K562 (cell line): ENCODE results near the gene GPAT3. TPM values are rescaled to one million over a fixed set of nuclear protein-coding genes. Genes with fewer than 3 reads are reported as not detected.

Experiments used
- ATAC-seq: fragments of 200-7000 bp; cut with Tn5 transposase; 3 replicates; pipeline ENCODE4 v1.9.1; 2020; ENCODE audit warnings: moderate library complexity
- BruUV-seq: library from RNA; stranded (reverse); fragments of 400-500 nt; replicated peaks from 2 replicates; lab custom pipeline; 2021; lab: Mats Ljungman, UMichigan
- CTCF ChIA-PET: fragments of 300-600 bp; formaldehyde crosslinking; extraction: SDS; loops from one replicate; lab custom pipeline; 2021; ENCODE audit warnings: low intra/inter-chr PET ratio; lab: Yijun Ruan, JAX
- POLR2A ChIA-PET: fragments of 300-600, 350-650 bp; sonication (Branson Sonifier 250); formaldehyde crosslinking; extraction: SDS; loops from one replicate; lab custom pipeline; 2021; ENCODE audit warnings: antibody characterized with exemption, inconsistent platforms; lab: Yijun Ruan, JAX
- DNase-seq, 4 experiments: peaks; one replicate each; pipeline versions ENCODE4 v3.0.0 to v3.0.0-alpha.2; 2011 to 2018; ENCODE audit warnings: low spot score in 3 of 4, mixed read lengths in 3 of 4; ENCODE audit errors: extremely low read depth in 1 of 4
- FAIRE-seq: peaks from 2 replicates; lab custom pipeline; 2011; peaks lifted over from hg19 to GRCh38; lab: Jason Lieb, UNC
- H2AFZ ChIP-seq: 2 replicates; pipeline ENCODE4 v1.6.0; 2011; ENCODE audit warnings: low read depth, low read length, control low read depth, inconsistent platforms
- H3K27ac ChIP-seq: fragments of 200-600 bp; 3 replicates; pipeline ENCODE4 v1.8.0; 2011; ENCODE audit warnings: low read depth, mild to moderate bottlenecking, control low read depth, inconsistent platforms, low read length, moderate library complexity, mixed read lengths; ENCODE audit errors: extremely low read depth
- H3K27me3 ChIP-seq, 2 experiments: fragments of 300-600 bp in 1 of 2; 2 replicates in 1 of 2; 3 replicates in 1 of 2; pipeline versions ENCODE4 v1.6.0 to v1.8.0; 2011; ENCODE audit warnings: inconsistent platforms in 2 of 2, low read length in 2 of 2, mild to moderate bottlenecking in 1 of 2, mixed read lengths in 1 of 2, moderate library complexity in 1 of 2; ENCODE audit not compliant: control insufficient read depth in 2 of 2, insufficient read depth in 2 of 2
- H3K36me3 ChIP-seq: fragments of 300-600 bp; 3 replicates; pipeline ENCODE4 v1.8.0; 2011; ENCODE audit warnings: mild to moderate bottlenecking, low read length, inconsistent platforms; ENCODE audit not compliant: control insufficient read depth, insufficient read depth
- H3K4me1 ChIP-seq, 2 experiments: fragments of 200-600 bp in 1 of 2; replicated peaks in 1 of 2; 2 replicates in 1 of 2; 3 replicates in 1 of 2; pipeline versions ENCODE4 v1.5.1 to v1.8.0; 2011; ENCODE audit warnings: inconsistent platforms in 2 of 2, low read length in 2 of 2, mild to moderate bottlenecking in 1 of 2, mixed read lengths in 1 of 2, moderate library complexity in 1 of 2; ENCODE audit not compliant: control insufficient read depth in 2 of 2, insufficient read depth in 2 of 2
- H3K4me2 ChIP-seq: 2 replicates; pipeline ENCODE4 v1.6.1; 2011; ENCODE audit warnings: low read length, control low read depth, inconsistent platforms, mixed read lengths; ENCODE audit not compliant: insufficient read depth
- H3K4me3 ChIP-seq: fragments of 200-600 bp; sonication (generic), shearing (Covaris generic); 2 replicates; pipeline ENCODE4 v1.5.1; 2016; ENCODE audit warnings: control low read depth, inconsistent platforms
- H3K79me2 ChIP-seq: fragments of 200-600 bp; 3 replicates; pipeline ENCODE4 v1.8.0; 2011; ENCODE audit warnings: low read length, inconsistent platforms; ENCODE audit not compliant: control insufficient read depth, insufficient read depth
- H3K9ac ChIP-seq, 2 experiments: 2 replicates each; pipeline versions ENCODE4 v1.6.0 to v1.6.1; 2011; ENCODE audit warnings: low read depth in 2 of 2, low read length in 2 of 2, control low read depth in 1 of 2, inconsistent platforms in 1 of 2, mild to moderate bottlenecking in 1 of 2, mixed read lengths in 1 of 2; ENCODE audit not compliant: insufficient read depth in 1 of 2
- H3K9me1 ChIP-seq: one replicate; pipeline ENCODE4 v1.6.0; 2011; ENCODE audit warnings: inconsistent platforms, mild to moderate bottlenecking, low read length, moderate library complexity; ENCODE audit not compliant: control insufficient read depth, insufficient read depth
- H3K9me3 ChIP-seq: replicated peaks from 2 replicates; pipeline ENCODE4 v1.5.1; 2011; ENCODE audit warnings: low read depth, low read length, inconsistent platforms; ENCODE audit not compliant: control insufficient read depth, insufficient read depth
- H4K20me1 ChIP-seq: replicated peaks from 2 replicates; pipeline ENCODE4 v1.6.1; 2011; ENCODE audit warnings: low read length, inconsistent platforms, mixed read lengths; ENCODE audit not compliant: control insufficient read depth, insufficient read depth
- ARNT ChIP-seq, 2 experiments: fragments of 450-650 bp; IDR thresholded peaks; 2 replicates each; pipeline ENCODE4 v1.6.1; 2016; ENCODE audit warnings: mild to moderate bottlenecking in 1 of 2
- DPF2 ChIP-seq: fragments of 450-650 bp; IDR thresholded peaks from 2 replicates; pipeline ENCODE4 v1.6.1; 2016
- FIP1L1 ChIP-seq: fragments of 200-400 bp; formaldehyde crosslinking; IDR thresholded peaks from 2 replicates; pipeline ENCODE4 v1.6.1; 2018; ENCODE audit warnings: mild to moderate bottlenecking, low read depth, low read length; ENCODE audit not compliant: poor library complexity, severe bottlenecking
- HES1 ChIP-seq: fragments of 450-650 bp; IDR thresholded peaks from 2 replicates; pipeline ENCODE4 v1.6.1; 2016; ENCODE audit warnings: low read depth, mild to moderate bottlenecking, moderate library complexity
- MGA ChIP-seq: fragments of 450-650 bp; IDR thresholded peaks from 2 replicates; pipeline ENCODE4 v1.6.1; 2016; ENCODE audit warnings: mild to moderate bottlenecking, moderate library complexity
- POLR2AphosphoS2 ChIP-seq: IDR thresholded peaks from 2 replicates; pipeline ENCODE4 v1.6.1; 2012; ENCODE audit warnings: low read length, improper control_type of control experiment
- ZBTB8A ChIP-seq: fragments of 450-650 bp; IDR thresholded peaks from 2 replicates; pipeline ENCODE4 v1.6.1; 2018; ENCODE audit warnings: mild to moderate bottlenecking, moderate library complexity; ENCODE audit not compliant: partially characterized antibody
- ZNF12 ChIP-seq: sonication (generic); formaldehyde crosslinking; IDR thresholded peaks from 2 replicates; pipeline ENCODE4 v1.4.0; 2020; ENCODE audit warnings: mild to moderate bottlenecking, missing genetic modification reagents
- ZNF175 ChIP-seq: fragments of 200-800 bp; sonication (Bioruptor generic); IDR thresholded peaks from 2 replicates; pipeline ENCODE4 v1.6.1; 2016; ENCODE audit warnings: low read depth, mild to moderate bottlenecking, missing genetic modification characterization, missing compliant biosample characterization
- ZNF347 ChIP-seq: fragments of 450-650 bp; formaldehyde crosslinking; IDR thresholded peaks from 2 replicates; pipeline ENCODE4 v1.4.0; 2020; ENCODE audit warnings: low read depth, mild to moderate bottlenecking, moderate library complexity
- ZNF668 ChIP-seq: fragments of 250-450 bp; sonication (Bioruptor Pico); IDR thresholded peaks from 2 replicates; pipeline ENCODE4 v1.8.0; 2022; ENCODE audit warnings: mild to moderate bottlenecking, inconsistent platforms
- WGBS: fragments of 100-300 bp; shearing (Covaris generic); methylation state at CpG from one replicate; pipeline ENCODE4 v1.1.6; 2016; ENCODE audit warnings: low coverage, mixed read lengths; ENCODE audit not compliant: insufficient coverage; ENCODE audit errors: missing lambda C conversion rate; 5-methylcytosine and 5-hydroxymethylcytosine counted together
- in situ Hi-C: fragments of 300-500 bp; cut with MboI; formaldehyde crosslinking; loops from 4 replicates; pipeline ENCODE4 v1.15.0; 2018; ENCODE audit warnings: inconsistent platforms, mixed read lengths
- intact Hi-C: fragments of 100-400 bp; cut with micrococcal nuclease; formaldehyde crosslinking; loops from 2 replicates; pipeline ENCODE4 v1.14.2; 2022
- polyA plus RNA-seq, 8 experiments: library from polyadenylated mRNA; depleted of rRNA in 4 of 8; stranded (reverse) in 5 of 8; unstranded in 3 of 8; fragments of >200 nt; fragmentation: Nextera tagmentation in 2 of 8; fragmentation: Illumina TruSeq in 1 of 8; extraction: Ambion mirVana in 2 of 8; extraction: Trizol in 1 of 8; gene quantifications; 2 replicates each; pipeline versions ENCODE4 v1.2.1 to v1.2.3, GENCODE V29; 2011 to 2014; ENCODE audit warnings: inconsistent platforms in 1 of 8, missing spikeins in 1 of 8
- total RNA-seq, 7 experiments: library from RNA; depleted of rRNA in 6 of 7; stranded (reverse); fragments of >200 nt in 6 of 7; fragmentation: Illumina TruSeq in 2 of 7; extraction: Trizol in 2 of 7; gene quantifications; 2 replicates each; pipeline versions ENCODE4 v1.2.1 to v1.2.3, GENCODE V29; 2011 to 2021; ENCODE audit warnings: low replicate concordance in 1 of 7

The GPAT3 gene
- total and polyA plus RNA-seq, 9 of the 15 experiments (the other 6 are each of a cell fraction or from before 2014, with no cell fraction given), result 4.1 to 16.1 (median 13.1) TPM

- in situ Hi-C loops, result no loop called here
- no peak for FAIRE-seq
Observed at GRCh38 chr4:83606898-83607297, 71.0 kb downstream of the GPAT3 start.

More at GRCh38 chr4:83606898-83607297, 71.0 kb downstream of the GPAT3 start:
- no peak for DNase-seq
- CTCF ChIA-PET, result no interaction called here
- no peaks in the 10 kb centered on the region for H4K20me1 ChIP-seq
- POLR2A ChIA-PET, result no interaction called here
- H3K9me1 ChIP-seq, result no peaks in the 10 kb centered on the region
- H2AFZ ChIP-seq, result no peak overlapping the region
- 32% methylated on average over 7 of the region's 7 CpGs for WGBS
- ATAC-seq, result no peak
- TF ChIP-seq ARNT (IDR thresholded peaks at IDR 0.05) (no peak), DPF2 (no peak), ZNF347 (CRISPR knock-in tag) (no peak), ZNF12 (CRISPR knock-in tag) (no peak), ZNF668 (CRISPR knock-in tag) (no peak), ZNF175 (no peak), ZBTB8A (no peak), POLR2AphosphoS2 (no peak), HES1 (no peak), MGA (no peak), FIP1L1 (no peak)
- no peaks in the 10 kb centered on the region; the same call in 1 of the 2 replicates for H3K9me3 ChIP-seq
- no peak overlapping the region for H3K4me3 ChIP-seq
- no peak overlapping the region for H3K4me2 ChIP-seq
- no TSS peak for BruUV-seq
- H3K27me3 ChIP-seq, result no peaks in the 10 kb centered on the region
- no peak overlapping the region for H3K9ac ChIP-seq
- no peak overlapping the region for H3K27ac ChIP-seq
- H3K36me3 ChIP-seq, result no peaks in the 10 kb centered on the region
- H3K79me2 ChIP-seq, result no peaks in the 10 kb centered on the region
- intact Hi-C loops, result no loop called here
- no peaks in the 10 kb centered on the region for H3K4me1 ChIP-seq
